ENCODE measurements around the gene L3MBTL4.

DNA sequence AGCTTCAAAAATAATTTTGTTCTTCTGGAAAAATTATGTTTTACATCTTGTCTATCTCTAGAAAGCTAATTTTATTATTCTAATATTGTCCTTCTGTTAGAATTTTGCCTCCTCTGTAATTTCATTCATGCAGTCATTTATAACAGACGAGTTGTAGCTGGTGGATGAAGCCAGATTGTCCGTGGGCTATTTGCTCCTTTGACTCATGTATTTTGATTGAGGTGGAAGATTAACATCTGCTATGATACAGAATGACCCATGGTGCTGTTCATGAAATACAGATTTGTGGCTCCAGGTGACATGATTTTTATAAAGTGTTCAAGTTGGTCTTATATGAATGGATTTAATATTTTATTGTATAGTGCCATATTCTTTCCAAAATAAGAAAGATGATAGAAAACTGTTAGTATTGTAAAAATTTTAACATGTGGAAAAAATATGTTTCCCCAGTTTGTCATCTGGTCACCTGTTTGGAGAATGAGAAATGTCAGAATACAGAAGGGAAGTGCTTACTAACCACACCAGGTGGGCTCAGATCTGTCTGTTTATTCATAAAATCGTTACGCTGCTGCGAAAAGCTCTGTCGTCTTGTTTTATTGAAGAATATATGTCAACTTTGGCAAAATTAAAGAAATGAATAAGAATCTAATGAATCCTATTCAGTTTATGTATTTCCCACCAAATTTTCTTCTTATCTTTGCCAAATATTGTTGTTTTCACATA is 20.4 kb upstream of the L3MBTL4 start:
- TF ChIP-seq, protein P1, sequence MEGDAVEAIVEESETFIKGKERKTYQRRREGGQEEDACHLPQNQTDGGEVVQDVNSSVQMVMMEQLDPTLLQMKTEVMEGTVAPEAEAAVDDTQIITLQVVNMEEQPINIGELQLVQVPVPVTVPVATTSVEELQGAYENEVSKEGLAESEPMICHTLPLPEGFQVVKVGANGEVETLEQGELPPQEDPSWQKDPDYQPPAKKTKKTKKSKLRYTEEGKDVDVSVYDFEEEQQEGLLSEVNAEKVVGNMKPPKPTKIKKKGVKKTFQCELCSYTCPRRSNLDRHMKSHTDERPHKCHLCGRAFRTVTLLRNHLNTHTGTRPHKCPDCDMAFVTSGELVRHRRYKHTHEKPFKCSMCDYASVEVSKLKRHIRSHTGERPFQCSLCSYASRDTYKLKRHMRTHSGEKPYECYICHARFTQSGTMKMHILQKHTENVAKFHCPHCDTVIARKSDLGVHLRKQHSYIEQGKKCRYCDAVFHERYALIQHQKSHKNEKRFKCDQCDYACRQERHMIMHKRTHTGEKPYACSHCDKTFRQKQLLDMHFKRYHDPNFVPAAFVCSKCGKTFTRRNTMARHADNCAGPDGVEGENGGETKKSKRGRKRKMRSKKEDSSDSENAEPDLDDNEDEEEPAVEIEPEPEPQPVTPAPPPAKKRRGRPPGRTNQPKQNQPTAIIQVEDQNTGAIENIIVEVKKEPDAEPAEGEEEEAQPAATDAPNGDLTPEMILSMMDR (IDR thresholded peaks at IDR 0.05; ENCODE audit: low read depth, low read length, missing input control) = no peak
- TF ChIP-seq, protein P2, sequence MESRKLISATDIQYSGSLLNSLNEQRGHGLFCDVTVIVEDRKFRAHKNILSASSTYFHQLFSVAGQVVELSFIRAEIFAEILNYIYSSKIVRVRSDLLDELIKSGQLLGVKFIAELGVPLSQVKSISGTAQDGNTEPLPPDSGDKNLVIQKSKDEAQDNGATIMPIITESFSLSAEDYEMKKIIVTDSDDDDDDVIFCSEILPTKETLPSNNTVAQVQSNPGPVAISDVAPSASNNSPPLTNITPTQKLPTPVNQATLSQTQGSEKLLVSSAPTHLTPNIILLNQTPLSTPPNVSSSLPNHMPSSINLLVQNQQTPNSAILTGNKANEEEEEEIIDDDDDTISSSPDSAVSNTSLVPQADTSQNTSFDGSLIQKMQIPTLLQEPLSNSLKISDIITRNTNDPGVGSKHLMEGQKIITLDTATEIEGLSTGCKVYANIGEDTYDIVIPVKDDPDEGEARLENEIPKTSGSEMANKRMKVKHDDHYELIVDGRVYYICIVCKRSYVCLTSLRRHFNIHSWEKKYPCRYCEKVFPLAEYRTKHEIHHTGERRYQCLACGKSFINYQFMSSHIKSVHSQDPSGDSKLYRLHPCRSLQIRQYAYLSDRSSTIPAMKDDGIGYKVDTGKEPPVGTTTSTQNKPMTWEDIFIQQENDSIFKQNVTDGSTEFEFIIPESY (IDR thresholded peaks at IDR 0.05) = no peak
- no peak for TF ChIP-seq TAF1 (conservative IDR thresholded peaks at IDR 0.05)

All from liver (tissue), 3 donors.